Left ventricle myocardium inferior (tissue), 1 donor: Measurements from ENCODE around the gene PDGFRA. TPM values are rescaled to one million over a fixed set of nuclear protein-coding genes. Genes with fewer than 3 reads are reported as not detected.

Source experiments
- DNase-seq: peaks from one replicate; pipeline ENCODE4 v3.0.0-alpha.2; 2020
- H3K27ac ChIP-seq: fragments of 200-600 bp; replicated peaks from 2 replicates; pipeline ENCODE4 v1.8.0; 2021
- H3K27me3 ChIP-seq: fragments of 200-600 bp; 2 replicates; pipeline ENCODE4 v1.8.0; 2021; ENCODE audit warnings: low read depth
- H3K36me3 ChIP-seq: fragments of 200-600 bp; 2 replicates; pipeline ENCODE4 v1.8.0; 2021
- H3K4me1 ChIP-seq: fragments of 200-600 bp; 2 replicates; pipeline ENCODE4 v1.8.0; 2021
- H3K4me3 ChIP-seq: fragments of 200-600 bp; 2 replicates; pipeline ENCODE4 v1.8.0; 2021; ENCODE audit warnings: mild to moderate bottlenecking, moderate library complexity
- H3K9me3 ChIP-seq: fragments of 200-600 bp; replicated peaks from 2 replicates; pipeline ENCODE4 v1.8.0; 2021
- CTCF ChIP-seq: fragments of 200-600 bp; IDR thresholded peaks from 2 replicates; pipeline ENCODE4 v1.8.0; 2021; ENCODE audit warnings: antibody characterized with exemption, mild to moderate bottlenecking, borderline replicate concordance
- intact Hi-C: fragments of 100-400 bp; cut with micrococcal nuclease; formaldehyde crosslinking; loops from one replicate; pipeline ENCODE4 v1.11.0; 2022
- total RNA-seq: library from RNA; stranded (reverse); fragmentation: NEBNext Ultra II Directional; extraction: Animal tissue kit (Norgen Biotek cat#: 25700); gene quantifications from one replicate; pipeline ENCODE4 v1.2.1, GENCODE V29; 2021
- donor health status: DM: no; HTN: yes; CAD: no; lungs with severe emphysema.

Gene PDGFRA
- total RNA-seq, 1 donor from 2014 or later = 24.8 TPM

GRCh38 chr4:54255881-54256280, 26.8 kb downstream of the PDGFRA start:
- Histone ChIP-seq H3K4me1 (peaks cover 8% of the 10 kb centered on the region), H3K36me3 (no peaks in the 10 kb centered on the region), H3K9me3 (peaks cover 6% of the 10 kb centered on the region), H3K27me3 (peaks cover 5% of the 10 kb centered on the region), H3K27ac (no peak overlapping the region), H3K4me3 (no peak overlapping the region)
- DNase-seq = no peak
- no peak for TF ChIP-seq CTCF
- intact Hi-C loops = no loop called here

DNA sequence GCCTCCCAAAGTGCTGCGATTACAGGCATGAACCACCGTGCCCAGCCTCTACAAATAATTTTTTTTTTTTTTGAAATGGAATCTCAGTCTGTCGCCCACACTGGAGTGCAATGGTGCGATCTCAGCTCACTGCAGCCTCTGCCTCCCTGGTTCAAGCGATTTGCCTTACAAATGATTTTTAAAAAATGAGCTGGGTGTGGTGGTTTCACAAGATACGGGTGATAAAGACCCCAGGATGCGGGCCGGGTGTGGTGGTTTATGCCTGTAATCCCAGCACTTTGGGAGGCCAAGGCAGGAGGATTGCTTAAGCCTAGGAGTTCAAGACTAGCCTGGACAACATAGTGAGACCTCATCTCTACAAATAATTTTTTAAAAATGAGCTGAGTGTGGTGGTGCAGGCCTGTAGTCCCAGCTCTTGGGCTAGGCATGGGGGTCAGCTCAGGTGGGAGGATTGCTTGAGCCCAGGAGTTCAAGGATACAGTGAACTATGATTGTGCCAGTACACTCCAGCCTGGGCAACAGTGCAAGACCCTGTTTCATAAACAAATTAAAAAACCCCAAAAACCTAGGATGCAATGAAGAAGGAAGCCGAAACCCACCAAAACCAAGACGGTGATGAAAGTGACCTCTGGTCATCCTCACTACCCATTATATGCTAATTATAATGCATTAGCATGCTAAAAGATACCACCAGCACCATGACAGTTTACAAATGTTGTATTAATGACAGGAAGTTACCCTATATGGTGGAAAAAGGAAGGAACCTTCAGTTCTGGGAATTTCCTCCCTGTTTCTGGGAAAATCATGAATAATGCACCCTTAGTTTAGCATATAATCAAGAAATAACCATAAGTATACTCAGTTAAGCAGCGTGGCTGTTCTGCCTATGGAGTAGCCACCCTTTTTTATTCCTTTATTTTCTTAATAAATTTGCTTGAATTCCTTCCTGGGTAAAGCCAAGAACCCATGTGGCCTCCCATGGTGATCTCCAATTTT, 27.7 kb downstream of the PDGFRA start:
- Histone ChIP-seq H3K4me3 (no peak overlapping the region), H3K4me1 (peaks cover 8% of the 10 kb centered on the region), H3K9me3 (no peaks in the 10 kb centered on the region), H3K27ac (no peak overlapping the region), H3K27me3 (peaks cover 5% of the 10 kb centered on the region), H3K36me3 (no peaks in the 10 kb centered on the region)
- no peak for DNase-seq
- intact Hi-C loops = no loop called here
- TF ChIP-seq CTCF = no peak

GRCh38 chr4:54265366-54265765, 36.3 kb downstream of the PDGFRA start:
- Histone ChIP-seq H3K36me3 (no peaks in the 10 kb centered on the region), H3K4me3 (no peak overlapping the region), H3K27ac (no peak overlapping the region), H3K27me3 (no peaks in the 10 kb centered on the region), H3K9me3 (no peaks in the 10 kb centered on the region), H3K4me1 (no peaks in the 10 kb centered on the region)
- intact Hi-C loops = no loop called here
- no peak for TF ChIP-seq CTCF
- DNase-seq = no peak

GRCh38 chr4:54268151-54268550, 39.1 kb downstream of the PDGFRA start:
- H3K27ac ChIP-seq = no peak overlapping the region
- H3K4me3 ChIP-seq = no peak overlapping the region
- no peaks in the 10 kb centered on the region for H3K4me1 ChIP-seq
- TF ChIP-seq CTCF = no peak
- no peaks in the 10 kb centered on the region for H3K36me3 ChIP-seq
- intact Hi-C loops = no loop called here
- H3K9me3 ChIP-seq = no peaks in the 10 kb centered on the region
- no peak for DNase-seq
- H3K27me3 ChIP-seq = no peaks in the 10 kb centered on the region

GRCh38 chr4:54271464-54271863, 42.4 kb downstream of the PDGFRA start:
- TF ChIP-seq CTCF = no peak
- no peaks in the 10 kb centered on the region for H3K27me3 ChIP-seq
- peaks cover 11% of the 10 kb centered on the region for H3K4me1 ChIP-seq
- no peaks in the 10 kb centered on the region for H3K36me3 ChIP-seq
- no peak overlapping the region for H3K4me3 ChIP-seq
- H3K27ac ChIP-seq = no peak overlapping the region
- no peak for DNase-seq
- intact Hi-C loops = no loop called here
- H3K9me3 ChIP-seq = no peaks in the 10 kb centered on the region
